Measurements from ENCODE around the gene LRRC28.

The LRRC28 gene

GRCh38 chr15:99433026-99433756 is 181.9 kb downstream of the LRRC28 start:
- 0 out of 2 replicates have a peak overlapping the region, but pooled peaks have one; percentile 0 for H3K4me2 ChIP-seq (ENCODE audit: low read length)
- H3K4me1 ChIP-seq (ENCODE audit: low read length): peaks cover 21% of the 10 kb centered on the region
- no peaks in the 10 kb centered on the region for H3K36me3 ChIP-seq (replicated peaks; ENCODE audit: low read depth, low read length)
- no peak overlapping the region for H3K9ac ChIP-seq (ENCODE audit: low read length)
- no peak overlapping the region for H3K27ac ChIP-seq (ENCODE audit: low read length)
- TF ChIP-seq EZH2phosphoT487 (IDR thresholded peaks at IDR 0.05; ENCODE audit: low read depth): no peak
- TF ChIP-seq CTCF (IDR thresholded peaks at IDR 0.05; ENCODE audit: low read depth, low read length): no peak
- no peaks in the 10 kb centered on the region for H3K79me2 ChIP-seq (ENCODE audit: low read length)
- H3K4me3 ChIP-seq (ENCODE audit: low read length): no peak overlapping the region
- peaks cover 29% of the 10 kb centered on the region for H3K27me3 ChIP-seq (ENCODE audit: low read depth, low read length)
- H4K20me1 ChIP-seq (ENCODE audit: insufficient read depth, low read length): no peaks in the 10 kb centered on the region
- no peaks in the 10 kb centered on the region for H3K9me3 ChIP-seq (ENCODE audit: insufficient read depth, low read length)
- H2AFZ ChIP-seq (ENCODE audit: low read depth, low read length): no peak overlapping the region

GRCh38 chr15:99433757-99434450 is 182.6 kb downstream of the LRRC28 start:
- H3K27ac ChIP-seq (ENCODE audit: low read length): no peak overlapping the region
- H3K4me2 ChIP-seq (ENCODE audit: low read length): 0 out of 2 replicates have a peak overlapping the region, but pooled peaks have one; percentile 0
- H4K20me1 ChIP-seq (ENCODE audit: insufficient read depth, low read length): no peaks in the 10 kb centered on the region
- H3K9ac ChIP-seq (ENCODE audit: low read length): no peak overlapping the region
- no peak overlapping the region for H3K4me3 ChIP-seq (ENCODE audit: low read length)
- peaks cover 29% of the 10 kb centered on the region for H3K27me3 ChIP-seq (ENCODE audit: low read depth, low read length)
- peaks cover 21% of the 10 kb centered on the region for H3K4me1 ChIP-seq (ENCODE audit: low read length)
- H2AFZ ChIP-seq (ENCODE audit: low read depth, low read length): no peak overlapping the region
- no peaks in the 10 kb centered on the region for H3K79me2 ChIP-seq (ENCODE audit: low read length)
- no peaks in the 10 kb centered on the region for H3K9me3 ChIP-seq (ENCODE audit: insufficient read depth, low read length)
- TF ChIP-seq CTCF (IDR thresholded peaks at IDR 0.05; ENCODE audit: low read depth, low read length): no peak
- TF ChIP-seq EZH2phosphoT487 (IDR thresholded peaks at IDR 0.05; ENCODE audit: low read depth): no peak
- no peaks in the 10 kb centered on the region for H3K36me3 ChIP-seq (replicated peaks; ENCODE audit: low read depth, low read length)

DNA sequence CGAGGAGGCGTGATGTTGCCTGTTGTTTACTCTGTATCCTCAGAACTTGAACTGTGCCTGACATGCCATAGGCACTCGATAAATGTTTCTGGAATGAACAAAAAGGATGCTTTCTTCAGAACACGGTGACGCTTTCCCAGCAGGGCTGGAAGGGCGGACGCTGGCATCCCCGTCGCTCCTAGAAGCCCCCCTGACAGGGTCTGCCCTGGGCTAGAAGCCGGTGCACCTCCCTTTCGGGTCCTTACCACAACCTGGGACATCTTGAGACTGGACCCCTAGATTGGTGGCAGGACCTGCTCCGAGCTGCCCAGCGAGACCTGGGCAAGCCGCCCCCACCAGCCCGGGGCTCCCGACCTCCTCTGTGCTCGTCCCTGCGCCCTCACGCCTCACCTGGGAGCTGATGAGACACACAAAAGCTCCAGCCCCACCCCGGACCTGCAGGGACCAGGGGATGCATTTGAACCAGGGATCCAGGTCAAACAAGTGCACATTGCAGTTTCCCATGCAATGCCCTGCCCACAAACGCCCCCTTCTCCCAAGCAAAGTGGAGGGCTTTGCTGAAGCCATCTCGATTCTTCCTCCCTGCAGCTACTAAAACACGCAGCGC is 183.3 kb downstream of the LRRC28 start:
- H3K9me3 ChIP-seq (ENCODE audit: insufficient read depth, low read length): no peaks in the 10 kb centered on the region
- H3K4me3 ChIP-seq (ENCODE audit: low read length): peak overlapping the region; percentile 54
- H3K4me2 ChIP-seq (ENCODE audit: low read length): peak overlapping the region; percentile 53
- peaks cover 21% of the 10 kb centered on the region for H3K4me1 ChIP-seq (ENCODE audit: low read length)
- no peaks in the 10 kb centered on the region for H3K36me3 ChIP-seq (replicated peaks; ENCODE audit: low read depth, low read length)
- H3K27me3 ChIP-seq (ENCODE audit: low read depth, low read length): peaks cover 29% of the 10 kb centered on the region
- H3K9ac ChIP-seq (ENCODE audit: low read length): no peak overlapping the region
- H2AFZ ChIP-seq (ENCODE audit: low read depth, low read length): peak overlapping the region; percentile 7; the same call in 1 of the 2 replicates
- no peak for TF ChIP-seq EZH2phosphoT487 (IDR thresholded peaks at IDR 0.05; ENCODE audit: low read depth)
- H3K79me2 ChIP-seq (ENCODE audit: low read length): no peaks in the 10 kb centered on the region
- no peak overlapping the region for H3K27ac ChIP-seq (ENCODE audit: low read length)
- no peaks in the 10 kb centered on the region for H4K20me1 ChIP-seq (ENCODE audit: insufficient read depth, low read length)

DNA sequence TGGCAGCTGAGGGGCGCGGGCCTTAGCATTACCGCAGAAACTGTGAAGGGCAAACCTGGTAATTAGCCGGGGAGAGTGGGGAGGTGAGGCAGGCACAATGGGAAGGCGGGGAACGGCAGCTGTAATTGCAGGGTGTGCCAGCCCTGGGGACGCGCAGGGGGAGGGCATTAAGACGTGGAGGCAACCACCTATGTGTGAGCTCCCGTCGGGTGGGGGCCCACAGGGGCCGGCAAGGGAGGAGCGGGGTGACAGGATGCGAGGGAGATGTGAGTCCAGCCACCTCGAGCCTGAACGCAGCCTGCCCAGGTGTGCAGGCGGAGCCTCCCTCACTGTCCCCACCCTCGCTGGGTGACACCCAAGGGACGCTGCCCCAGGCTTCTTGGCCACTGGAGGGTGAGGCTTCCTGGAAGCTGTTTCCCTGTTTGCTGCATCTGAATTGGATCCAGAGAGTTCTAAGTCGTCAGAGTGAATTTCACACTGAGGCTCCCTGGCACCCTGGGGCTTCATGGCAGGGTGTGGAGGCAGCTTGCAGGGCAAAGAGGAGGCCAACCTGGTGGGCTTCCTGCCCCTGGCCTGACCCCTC is 183.9 kb downstream of the LRRC28 start:
- Histone ChIP-seq H3K9ac (ENCODE audit: low read length) (no peak overlapping the region), H3K4me1 (ENCODE audit: low read length) (peaks cover 21% of the 10 kb centered on the region), H4K20me1 (ENCODE audit: insufficient read depth, low read length) (no peaks in the 10 kb centered on the region), H3K4me3 (ENCODE audit: low read length) (peak overlapping the region; percentile 54), H2AFZ (ENCODE audit: low read depth, low read length) (peak overlapping the region; percentile 7; the same call in 1 of the 2 replicates), H3K9me3 (ENCODE audit: insufficient read depth, low read length) (no peaks in the 10 kb centered on the region), H3K79me2 (ENCODE audit: low read length) (no peaks in the 10 kb centered on the region), H3K27me3 (ENCODE audit: low read depth, low read length) (peaks cover 29% of the 10 kb centered on the region), H3K36me3 (replicated peaks; ENCODE audit: low read depth, low read length) (no peaks in the 10 kb centered on the region), H3K27ac (ENCODE audit: low read length) (no peak overlapping the region), H3K4me2 (ENCODE audit: low read length) (peak overlapping the region; percentile 53)
- 0 out of 2 replicates have a peak, but pooled peaks have one; percentile 35 for TF ChIP-seq EZH2phosphoT487 (IDR thresholded peaks at IDR 0.05; ENCODE audit: low read depth)
- TF ChIP-seq CTCF (IDR thresholded peaks at IDR 0.05; ENCODE audit: low read depth, low read length): no peak

All from OCI-LY3 (cell line).